ENCODE data around the gene FKBP11. TPM values are rescaled to one million over a fixed set of nuclear protein-coding genes. Genes with fewer than 3 reads are reported as not detected.

FKBP11 gene
- total and polyA plus RNA-seq, 2 of the 13 experiments (the other 11 are each of a cell fraction or from before 2014, with no cell fraction given): 15.5 to 19.4 TPM

DNA sequence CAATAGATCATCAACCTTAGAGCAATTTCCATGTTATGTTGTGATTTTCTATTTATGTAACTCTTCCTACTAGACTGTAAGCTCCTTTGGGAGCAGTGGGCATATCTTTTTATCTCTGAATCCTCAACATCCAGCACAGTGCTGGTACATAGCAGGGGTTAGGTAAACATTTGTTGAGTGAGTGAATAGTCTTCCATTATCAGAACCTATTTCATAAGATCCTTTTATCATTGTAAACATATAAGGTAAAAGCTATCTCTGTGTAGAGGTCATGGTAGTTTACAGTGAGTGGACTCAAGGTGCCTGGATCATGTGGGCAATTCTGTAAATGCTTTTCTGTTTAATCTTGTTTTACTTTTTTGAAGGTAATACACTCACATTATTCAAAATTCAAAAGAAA lies 15.1 kb downstream of the FKBP11 start (continued):
- 0 out of 2 replicates have a peak, but pooled peaks have one; percentile 40 for TF ChIP-seq JUND (CRISPR knock-in tag; IDR thresholded peaks at IDR 0.05)
- TF ChIP-seq, protein P1, sequence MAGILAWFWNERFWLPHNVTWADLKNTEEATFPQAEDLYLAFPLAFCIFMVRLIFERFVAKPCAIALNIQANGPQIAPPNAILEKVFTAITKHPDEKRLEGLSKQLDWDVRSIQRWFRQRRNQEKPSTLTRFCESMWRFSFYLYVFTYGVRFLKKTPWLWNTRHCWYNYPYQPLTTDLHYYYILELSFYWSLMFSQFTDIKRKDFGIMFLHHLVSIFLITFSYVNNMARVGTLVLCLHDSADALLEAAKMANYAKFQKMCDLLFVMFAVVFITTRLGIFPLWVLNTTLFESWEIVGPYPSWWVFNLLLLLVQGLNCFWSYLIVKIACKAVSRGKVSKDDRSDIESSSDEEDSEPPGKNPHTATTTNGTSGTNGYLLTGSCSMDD (CRISPR knock-in tag; IDR thresholded peaks at IDR 0.05): no peak
- TF ChIP-seq ZSCAN9 (CRISPR knock-in tag; IDR thresholded peaks at IDR 0.05; ENCODE audit: borderline replicate concordance): 0 out of 2 replicates have a peak, but pooled peaks have one; percentile 40
- peak; percentile 89 for TF ChIP-seq TEAD3 (CRISPR knock-in tag; optimal IDR thresholded peaks at IDR 0.05; ENCODE audit: borderline replicate concordance)
- TF ChIP-seq GFI1 (CRISPR knock-in tag; IDR thresholded peaks at IDR 0.05; ENCODE audit: borderline replicate concordance): peak; percentile 96
- TF ChIP-seq EP300 (IDR thresholded peaks at IDR 0.05; ENCODE audit: low read depth in 2 of 2, low read length in 2 of 2): peak; percentile 31 to 92; a peak in 2 of 4 replicates
- peak; percentile 87 for TF ChIP-seq EP300 (CRISPR knock-in tag; IDR thresholded peaks at IDR 0.05; ENCODE audit: borderline replicate concordance)
- no peak for TF ChIP-seq ZNF138 (CRISPR knock-in tag; IDR thresholded peaks at IDR 0.05; ENCODE audit: low read depth)
- peak; percentile 75 for TF ChIP-seq TCF7L2 (IDR thresholded peaks at IDR 0.05; ENCODE audit: low read depth, low read length)
- TF ChIP-seq DNMT1 (CRISPR knock-in tag; IDR thresholded peaks at IDR 0.05): no peak
- 0 out of 2 replicates have a peak, but pooled peaks have one; percentile 33 for TF ChIP-seq ZBTB3 (CRISPR knock-in tag; IDR thresholded peaks at IDR 0.05; ENCODE audit: borderline replicate concordance, low read depth)
- 0 out of 2 replicates have a peak, but pooled peaks have one; percentile 32 for TF ChIP-seq KMT2B (CRISPR knock-in tag; IDR thresholded peaks at IDR 0.05)
- TF ChIP-seq ZNF737 (CRISPR knock-in tag; IDR thresholded peaks at IDR 0.05; ENCODE audit: borderline replicate concordance): no peak
- TF ChIP-seq, protein P2, sequence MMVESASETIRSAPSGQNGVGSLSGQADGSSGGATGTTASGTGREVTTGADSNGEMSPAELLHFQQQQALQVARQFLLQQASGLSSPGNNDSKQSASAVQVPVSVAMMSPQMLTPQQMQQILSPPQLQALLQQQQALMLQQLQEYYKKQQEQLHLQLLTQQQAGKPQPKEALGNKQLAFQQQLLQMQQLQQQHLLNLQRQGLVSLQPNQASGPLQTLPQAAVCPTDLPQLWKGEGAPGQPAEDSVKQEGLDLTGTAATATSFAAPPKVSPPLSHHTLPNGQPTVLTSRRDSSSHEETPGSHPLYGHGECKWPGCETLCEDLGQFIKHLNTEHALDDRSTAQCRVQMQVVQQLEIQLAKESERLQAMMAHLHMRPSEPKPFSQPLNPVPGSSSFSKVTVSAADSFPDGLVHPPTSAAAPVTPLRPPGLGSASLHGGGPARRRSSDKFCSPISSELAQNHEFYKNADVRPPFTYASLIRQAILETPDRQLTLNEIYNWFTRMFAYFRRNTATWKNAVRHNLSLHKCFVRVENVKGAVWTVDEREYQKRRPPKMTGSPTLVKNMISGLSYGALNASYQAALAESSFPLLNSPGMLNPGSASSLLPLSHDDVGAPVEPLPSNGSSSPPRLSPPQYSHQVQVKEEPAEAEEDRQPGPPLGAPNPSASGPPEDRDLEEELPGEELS (CRISPR knock-in tag; IDR thresholded peaks at IDR 0.05): peak; percentile 96
- TF ChIP-seq, protein P3, sequence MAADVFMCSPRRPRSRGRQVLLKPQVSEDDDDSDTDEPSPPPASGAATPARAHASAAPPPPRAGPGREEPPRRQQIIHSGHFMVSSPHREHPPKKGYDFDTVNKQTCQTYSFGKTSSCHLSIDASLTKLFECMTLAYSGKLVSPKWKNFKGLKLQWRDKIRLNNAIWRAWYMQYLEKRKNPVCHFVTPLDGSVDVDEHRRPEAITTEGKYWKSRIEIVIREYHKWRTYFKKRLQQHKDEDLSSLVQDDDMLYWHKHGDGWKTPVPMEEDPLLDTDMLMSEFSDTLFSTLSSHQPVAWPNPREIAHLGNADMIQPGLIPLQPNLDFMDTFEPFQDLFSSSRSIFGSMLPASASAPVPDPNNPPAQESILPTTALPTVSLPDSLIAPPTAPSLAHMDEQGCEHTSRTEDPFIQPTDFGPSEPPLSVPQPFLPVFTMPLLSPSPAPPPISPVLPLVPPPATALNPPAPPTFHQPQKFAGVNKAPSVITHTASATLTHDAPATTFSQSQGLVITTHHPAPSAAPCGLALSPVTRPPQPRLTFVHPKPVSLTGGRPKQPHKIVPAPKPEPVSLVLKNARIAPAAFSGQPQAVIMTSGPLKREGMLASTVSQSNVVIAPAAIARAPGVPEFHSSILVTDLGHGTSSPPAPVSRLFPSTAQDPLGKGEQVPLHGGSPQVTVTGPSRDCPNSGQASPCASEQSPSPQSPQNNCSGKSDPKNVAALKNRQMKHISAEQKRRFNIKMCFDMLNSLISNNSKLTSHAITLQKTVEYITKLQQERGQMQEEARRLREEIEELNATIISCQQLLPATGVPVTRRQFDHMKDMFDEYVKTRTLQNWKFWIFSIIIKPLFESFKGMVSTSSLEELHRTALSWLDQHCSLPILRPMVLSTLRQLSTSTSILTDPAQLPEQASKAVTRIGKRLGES (CRISPR knock-in tag; IDR thresholded peaks at IDR 0.05; ENCODE audit: borderline replicate concordance): no peak
- TF ChIP-seq, protein P4, sequence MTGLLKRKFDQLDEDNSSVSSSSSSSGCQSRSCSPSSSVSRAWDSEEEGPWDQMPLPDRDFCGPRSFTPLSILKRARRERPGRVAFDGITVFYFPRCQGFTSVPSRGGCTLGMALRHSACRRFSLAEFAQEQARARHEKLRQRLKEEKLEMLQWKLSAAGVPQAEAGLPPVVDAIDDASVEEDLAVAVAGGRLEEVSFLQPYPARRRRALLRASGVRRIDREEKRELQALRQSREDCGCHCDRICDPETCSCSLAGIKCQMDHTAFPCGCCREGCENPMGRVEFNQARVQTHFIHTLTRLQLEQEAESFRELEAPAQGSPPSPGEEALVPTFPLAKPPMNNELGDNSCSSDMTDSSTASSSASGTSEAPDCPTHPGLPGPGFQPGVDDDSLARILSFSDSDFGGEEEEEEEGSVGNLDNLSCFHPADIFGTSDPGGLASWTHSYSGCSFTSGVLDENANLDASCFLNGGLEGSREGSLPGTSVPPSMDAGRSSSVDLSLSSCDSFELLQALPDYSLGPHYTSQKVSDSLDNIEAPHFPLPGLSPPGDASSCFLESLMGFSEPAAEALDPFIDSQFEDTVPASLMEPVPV (CRISPR knock-in tag; IDR thresholded peaks at IDR 0.05): peak; percentile 49; the same call in 1 of the 2 replicates
- TF ChIP-seq, protein P5, sequence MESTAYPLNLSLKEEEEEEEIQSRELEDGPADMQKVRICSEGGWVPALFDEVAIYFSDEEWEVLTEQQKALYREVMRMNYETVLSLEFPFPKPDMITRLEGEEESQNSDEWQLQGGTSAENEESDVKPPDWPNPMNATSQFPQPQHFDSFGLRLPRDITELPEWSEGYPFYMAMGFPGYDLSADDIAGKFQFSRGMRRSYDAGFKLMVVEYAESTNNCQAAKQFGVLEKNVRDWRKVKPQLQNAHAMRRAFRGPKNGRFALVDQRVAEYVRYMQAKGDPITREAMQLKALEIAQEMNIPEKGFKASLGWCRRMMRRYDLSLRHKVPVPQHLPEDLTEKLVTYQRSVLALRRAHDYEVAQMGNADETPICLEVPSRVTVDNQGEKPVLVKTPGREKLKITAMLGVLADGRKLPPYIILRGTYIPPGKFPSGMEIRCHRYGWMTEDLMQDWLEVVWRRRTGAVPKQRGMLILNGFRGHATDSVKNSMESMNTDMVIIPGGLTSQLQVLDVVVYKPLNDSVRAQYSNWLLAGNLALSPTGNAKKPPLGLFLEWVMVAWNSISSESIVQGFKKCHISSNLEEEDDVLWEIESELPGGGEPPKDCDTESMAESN (CRISPR knock-in tag; conservative IDR thresholded peaks at IDR 0.05): peak; percentile 71; the same call in 1 of the 2 replicates
- peak; percentile 96 for TF ChIP-seq SOX5 (CRISPR knock-in tag; IDR thresholded peaks at IDR 0.05; ENCODE audit: borderline replicate concordance)
- TF ChIP-seq CREM (IDR thresholded peaks at IDR 0.05): peak; percentile 88
- TF ChIP-seq CREM (CRISPR knock-in tag; IDR thresholded peaks at IDR 0.05): no peak
- no peak for TF ChIP-seq ZNF558 (CRISPR knock-in tag; IDR thresholded peaks at IDR 0.05; ENCODE audit: borderline replicate concordance)
- peak; percentile 80; the same call in 1 of the 2 replicates for TF ChIP-seq ERF (CRISPR knock-in tag; IDR thresholded peaks at IDR 0.05)
